Duodenal mucosa (tissue), 2 donors: ENCODE results near the gene FAR2.
"Not testable (repeated sequence)": the region's sequence is repeated elsewhere in the genome, so short reads cannot be mapped to it uniquely, and the experiment has no call there.

Experiments used
- H3K27ac ChIP-seq: one replicate; pipeline ENCODE4 v1.7.0; 2013; ENCODE audit warnings: low read depth, low read length
- H3K27me3 ChIP-seq, 2 donors: one replicate each; pipeline ENCODE4 v1.7.0; 2013; ENCODE audit warnings: low read length in 2 of 2, control low read depth in 1 of 2; ENCODE audit not compliant: insufficient read depth in 2 of 2, control insufficient read depth in 1 of 2
- H3K36me3 ChIP-seq, 2 donors: one replicate each; pipeline ENCODE4 v1.7.0; 2013; ENCODE audit warnings: low read length in 2 of 2, control low read depth in 1 of 2; ENCODE audit not compliant: insufficient read depth in 2 of 2, control insufficient read depth in 1 of 2
- H3K4me1 ChIP-seq, 2 donors: one replicate each; pipeline ENCODE4 v1.7.0; 2013; ENCODE audit warnings: low read length in 2 of 2, control low read depth in 1 of 2; ENCODE audit not compliant: insufficient read depth in 2 of 2, control insufficient read depth in 1 of 2
- H3K4me3 ChIP-seq, 2 donors: one replicate each; pipeline ENCODE4 v1.7.0; 2013; ENCODE audit warnings: low read length in 2 of 2, low read depth in 1 of 2
- H3K9ac ChIP-seq, 2 donors: one replicate each; pipeline ENCODE4 v1.7.0; 2013; ENCODE audit warnings: low read length in 2 of 2, low read depth in 1 of 2
- H3K9me3 ChIP-seq, 2 donors: one replicate each; pipeline ENCODE4 v1.7.0; 2013; ENCODE audit warnings: low read length in 2 of 2, control low read depth in 1 of 2; ENCODE audit not compliant: control insufficient read depth in 1 of 2

Gene FAR2

GRCh38 chr12:29167445-29167844 lies 18.4 kb downstream of the FAR2 start:
- Histone ChIP-seq H3K4me1 (peaks cover 57 to 59% of the 10 kb centered on the region in 2 donors), H3K27ac (peak overlapping the region; percentile 27)

GRCh38 chr12:29167988-29168387 lies 18.9 kb downstream of the FAR2 start:
- Histone ChIP-seq H3K4me1 (peaks cover 57 to 59% of the 10 kb centered on the region in 2 donors), H3K4me3 (peak overlapping the region; percentile 4 to 21), H3K9ac (no peak overlapping the region), H3K27me3 (no peaks in the 10 kb centered on the region), H3K9me3 (no peaks in the 10 kb centered on the region), H3K27ac (peak overlapping the region; percentile 30), H3K36me3 (peaks cover 0 to 7% of the 10 kb centered on the region in 2 donors)

More at GRCh38 chr12:29167445-29167844, 18.4 kb downstream of the FAR2 start:
- Histone ChIP-seq H3K9ac (peak overlapping the region in 1 of 2 donors; percentile 10), H3K4me3 (peak overlapping the region; percentile 4 to 21), H3K36me3 (peaks cover 0 to 7% of the 10 kb centered on the region in 2 donors), H3K9me3 (no peaks in the 10 kb centered on the region), H3K27me3 (no peaks in the 10 kb centered on the region)

GRCh38 chr12:29169978-29170377 lies 20.9 kb downstream of the FAR2 start:
- not testable (repeated sequence) for H3K4me3 ChIP-seq, H3K9ac ChIP-seq, H3K9me3 ChIP-seq, H3K27ac ChIP-seq, H3K36me3 ChIP-seq, H3K27me3 ChIP-seq
- H3K4me1 ChIP-seq = peaks cover 38 to 40% of the 10 kb centered on the region in 2 donors

- not testable (repeated sequence) for H3K9ac ChIP-seq, H3K9me3 ChIP-seq, H3K4me3 ChIP-seq, H3K27ac ChIP-seq, H3K27me3 ChIP-seq, H3K36me3 ChIP-seq
- H3K4me1 ChIP-seq = peaks cover 32 to 34% of the 10 kb centered on the region in 2 donors
Observed at GRCh38 chr12:29170478-29171084, 21.5 kb downstream of the FAR2 start.

GRCh38 chr12:29171421-29172258 lies 22.6 kb downstream of the FAR2 start:
- Histone ChIP-seq H3K9ac (no peak overlapping the region), H3K4me1 (peaks cover 23 to 24% of the 10 kb centered on the region in 2 donors), H3K27me3 (no peaks in the 10 kb centered on the region), H3K4me3 (no peak overlapping the region), H3K36me3 (peaks cover 0 to 7% of the 10 kb centered on the region in 2 donors), H3K27ac (no peak overlapping the region), H3K9me3 (peaks cover 0 to 2% of the 10 kb centered on the region in 2 donors)

- H3K4me1 ChIP-seq = no peaks in the 10 kb centered on the region
- H3K9me3 ChIP-seq = peaks cover 0 to 2% of the 10 kb centered on the region in 2 donors
- no peak overlapping the region for H3K27ac ChIP-seq
- no peak overlapping the region for H3K4me3 ChIP-seq
- H3K27me3 ChIP-seq = no peaks in the 10 kb centered on the region
- peaks cover 0 to 1% of the 10 kb centered on the region in 2 donors for H3K36me3 ChIP-seq
- no peak overlapping the region for H3K9ac ChIP-seq
Observed at GRCh38 chr12:29176941-29177340, 27.9 kb downstream of the FAR2 start.

- H3K9me3 ChIP-seq, H3K27me3 ChIP-seq, H3K27ac ChIP-seq, H3K4me3 ChIP-seq, H3K4me1 ChIP-seq, H3K36me3 ChIP-seq, H3K9ac ChIP-seq: not testable (repeated sequence)
Observed at GRCh38 chr12:29182247-29182646, 33.2 kb downstream of the FAR2 start.

GRCh38 chr12:29187756-29188155 lies 38.7 kb downstream of the FAR2 start:
- peaks cover 6 to 9% of the 10 kb centered on the region in 2 donors for H3K4me1 ChIP-seq
- H3K4me3 ChIP-seq = no peak overlapping the region
- no peaks in the 10 kb centered on the region for H3K27me3 ChIP-seq
- no peaks in the 10 kb centered on the region for H3K9me3 ChIP-seq
- no peak overlapping the region for H3K27ac ChIP-seq
- no peak overlapping the region for H3K9ac ChIP-seq
- H3K36me3 ChIP-seq = no peaks in the 10 kb centered on the region

- Histone ChIP-seq H3K4me3 (peak overlapping the region; percentile 14 to 21), H3K36me3 (no peaks in the 10 kb centered on the region), H3K4me1 (peaks cover 6 to 9% of the 10 kb centered on the region in 2 donors), H3K27me3 (no peaks in the 10 kb centered on the region), H3K27ac (no peak overlapping the region), H3K9me3 (no peaks in the 10 kb centered on the region), H3K9ac (no peak overlapping the region)
Observed at GRCh38 chr12:29191267-29191850, 42.3 kb downstream of the FAR2 start.

GRCh38 chr12:29198901-29199300 lies 49.8 kb downstream of the FAR2 start:
- Histone ChIP-seq H3K4me1 (no peaks in the 10 kb centered on the region), H3K36me3 (no peaks in the 10 kb centered on the region), H3K4me3 (no peak overlapping the region), H3K27ac (no peak overlapping the region), H3K27me3 (no peaks in the 10 kb centered on the region), H3K9me3 (no peaks in the 10 kb centered on the region), H3K9ac (no peak overlapping the region)
